HepG2 (cell line): ENCODE results near the gene HSD17B11. TPM values are rescaled to one million over a fixed set of nuclear protein-coding genes. Genes with fewer than 3 reads are reported as not detected.

ENCODE experiments used
- ATF4 ChIP-seq, 2 experiments: fragments of 450-650 bp in 1 of 2; sonication (generic) in 1 of 2; formaldehyde crosslinking; IDR thresholded peaks; 2 replicates each; pipeline versions ENCODE4 v1.5.0 to v1.8.0; 2020 to 2022; ENCODE audit warnings: mild to moderate bottlenecking in 1 of 2, missing genetic modification reagents in 1 of 2
- ELK4 ChIP-seq: sonication (generic); formaldehyde crosslinking; IDR thresholded peaks from 2 replicates; pipeline ENCODE4 v1.9.0; 2021; ENCODE audit warnings: missing genetic modification reagents, borderline replicate concordance
- FLYWCH1 ChIP-seq: sonication (generic); formaldehyde crosslinking; IDR thresholded peaks from 2 replicates; pipeline ENCODE4 v1.8.1; 2023; ENCODE audit warnings: mild to moderate bottlenecking, missing genetic modification reagents
- FOSL2 ChIP-seq: sonication (generic); formaldehyde crosslinking; IDR thresholded peaks from 2 replicates; pipeline ENCODE4 v1.4.0; 2020; ENCODE audit warnings: missing genetic modification reagents
- HCFC1 ChIP-seq: fragments of 150-350 bp; IDR thresholded peaks from 2 replicates; pipeline ENCODE4 v1.6.1; 2014; ENCODE audit warnings: low read depth, low read length
- HOMEZ ChIP-seq: IDR thresholded peaks from 2 replicates; pipeline ENCODE4 v1.6.1; 2016; ENCODE audit warnings: low read depth
- MAFK ChIP-seq, 2 experiments: IDR thresholded peaks in 1 of 2; conservative IDR thresholded peaks in 1 of 2; 2 replicates each; pipeline ENCODE4 v1.6.1; 2011; ENCODE audit warnings: improper control_type of control experiment in 2 of 2, low read length in 2 of 2
- MED1 ChIP-seq: sonication (generic); formaldehyde crosslinking; IDR thresholded peaks from 2 replicates; pipeline ENCODE4 v1.4.0; 2020; ENCODE audit warnings: missing genetic modification reagents
- MIER3 ChIP-seq: IDR thresholded peaks from 2 replicates; pipeline ENCODE4 v1.6.1; 2016; ENCODE audit warnings: missing compliant biosample characterization, borderline replicate concordance
- NFKB2 ChIP-seq: sonication (generic); formaldehyde crosslinking; IDR thresholded peaks from 2 replicates; pipeline ENCODE4 v1.4.0; 2020; ENCODE audit warnings: missing genetic modification reagents, borderline replicate concordance
- TFE3 ChIP-seq: IDR thresholded peaks from 2 replicates; pipeline ENCODE4 v1.6.1; 2016
- TRIM24 ChIP-seq: sonication (generic); formaldehyde crosslinking; IDR thresholded peaks from 2 replicates; pipeline ENCODE4 v1.8.0; 2022; ENCODE audit warnings: mild to moderate bottlenecking, missing genetic modification reagents
- ZMYM4 ChIP-seq: sonication (generic); formaldehyde crosslinking; IDR thresholded peaks from 2 replicates; pipeline ENCODE4 v1.8.1; 2023; ENCODE audit warnings: mild to moderate bottlenecking, missing genetic modification reagents
- ZNF121 ChIP-seq: sonication (generic); formaldehyde crosslinking; IDR thresholded peaks from 2 replicates; pipeline ENCODE4 v1.5.0; 2020; ENCODE audit warnings: mild to moderate bottlenecking, missing genetic modification reagents
- polyA plus RNA-seq, 8 experiments: library from polyadenylated mRNA; depleted of rRNA in 3 of 8; stranded (reverse) in 7 of 8; unstranded in 1 of 8; fragments of >200 nt; fragmentation: Illumina TruSeq in 4 of 8; extraction: Trizol in 4 of 8; gene quantifications; 2 replicates each; pipeline versions ENCODE4 v1.2.1 to v1.2.3, GENCODE V29; 2011 to 2016; ENCODE audit warnings: low read depth in 4 of 8, missing spikeins in 1 of 8, mixed read lengths in 1 of 8; ENCODE audit not compliant: insufficient read depth in 1 of 8
- total RNA-seq, 5 experiments: library from RNA; depleted of rRNA; stranded (reverse); fragments of >200 nt; fragmentation: Illumina TruSeq; extraction: Trizol; gene quantifications; 2 replicates each; pipeline ENCODE4 v1.2.3, GENCODE V29; 2016; ENCODE audit warnings: low read depth in 1 of 5
- TF ChIP-seq, protein P1 (sequence below): IDR thresholded peaks from 2 replicates; pipeline ENCODE4 v1.6.1; 2012; ENCODE audit warnings: low read depth, low read length, improper control_type of control experiment
- TF ChIP-seq, protein P2 (sequence below): IDR thresholded peaks from 2 replicates; pipeline ENCODE4 v1.4.0; 2020; ENCODE audit warnings: mild to moderate bottlenecking, missing genetic modification reagents
- TF ChIP-seq, protein P3 (sequence below): sonication (generic); formaldehyde crosslinking; IDR thresholded peaks from 2 replicates; pipeline ENCODE4 v1.5.1; 2020; ENCODE audit warnings: missing genetic modification reagents, mild to moderate bottlenecking, borderline replicate concordance

The HSD17B11 gene
- total and polyA plus RNA-seq, 2 of the 13 experiments (the other 11 are each of a cell fraction or from before 2014, with no cell fraction given), result 121 to 158 TPM

- TF ChIP-seq TFE3 (CRISPR knock-in tag) (0 out of 2 replicates have a peak, but pooled peaks have one; percentile 38), ZNF121 (CRISPR knock-in tag) (no peak), HOMEZ (CRISPR knock-in tag) (peak; percentile 68; the same call in 1 of the 2 replicates), MIER3 (CRISPR knock-in tag) (peak; percentile 43; the same call in 1 of the 2 replicates), MAFK (conservative IDR thresholded peaks at IDR 0.05 in 1 of 2, IDR thresholded peaks at IDR 0.05 in 1 of 2; ENCODE audit: low read length in 2 of 2) (no peak), ZMYM4 (0 out of 2 replicates have a peak, but pooled peaks have one; percentile 27), FOSL2 (CRISPR knock-in tag) (peak; percentile 86), HCFC1 (no peak), MED1 (0 out of 2 replicates have a peak, but pooled peaks have one; percentile 36), TRIM24 (CRISPR knock-in tag) (peak; percentile 81), NFKB2 (CRISPR knock-in tag) (no peak), FLYWCH1 (CRISPR knock-in tag) (no peak), ELK4 (CRISPR knock-in tag) (no peak), ATF4 (CRISPR knock-in tag; IDR thresholded peaks at IDR 0.05) (0 out of 4 replicates have a peak, but pooled peaks of 1 of the 2 experiments have one; percentile 15)
- TF ChIP-seq, protein P1, sequence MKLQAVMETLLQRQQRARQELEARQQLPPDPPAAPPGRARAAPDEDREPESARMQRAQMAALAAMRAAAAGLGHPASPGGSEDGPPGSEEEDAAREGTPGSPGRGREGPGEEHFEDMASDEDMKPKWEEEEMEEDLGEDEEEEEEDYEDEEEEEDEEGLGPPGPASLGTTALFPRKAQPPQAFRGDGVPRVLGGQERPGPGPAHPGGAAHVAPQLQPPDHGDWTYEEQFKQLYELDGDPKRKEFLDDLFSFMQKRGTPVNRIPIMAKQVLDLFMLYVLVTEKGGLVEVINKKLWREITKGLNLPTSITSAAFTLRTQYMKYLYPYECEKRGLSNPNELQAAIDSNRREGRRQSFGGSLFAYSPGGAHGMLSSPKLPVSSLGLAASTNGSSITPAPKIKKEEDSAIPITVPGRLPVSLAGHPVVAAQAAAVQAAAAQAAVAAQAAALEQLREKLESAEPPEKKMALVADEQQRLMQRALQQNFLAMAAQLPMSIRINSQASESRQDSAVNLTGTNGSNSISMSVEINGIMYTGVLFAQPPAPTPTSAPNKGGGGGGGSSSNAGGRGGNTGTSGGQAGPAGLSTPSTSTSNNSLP, result peak; percentile 70; the same call in 1 of the 2 replicates
- TF ChIP-seq, protein P2, sequence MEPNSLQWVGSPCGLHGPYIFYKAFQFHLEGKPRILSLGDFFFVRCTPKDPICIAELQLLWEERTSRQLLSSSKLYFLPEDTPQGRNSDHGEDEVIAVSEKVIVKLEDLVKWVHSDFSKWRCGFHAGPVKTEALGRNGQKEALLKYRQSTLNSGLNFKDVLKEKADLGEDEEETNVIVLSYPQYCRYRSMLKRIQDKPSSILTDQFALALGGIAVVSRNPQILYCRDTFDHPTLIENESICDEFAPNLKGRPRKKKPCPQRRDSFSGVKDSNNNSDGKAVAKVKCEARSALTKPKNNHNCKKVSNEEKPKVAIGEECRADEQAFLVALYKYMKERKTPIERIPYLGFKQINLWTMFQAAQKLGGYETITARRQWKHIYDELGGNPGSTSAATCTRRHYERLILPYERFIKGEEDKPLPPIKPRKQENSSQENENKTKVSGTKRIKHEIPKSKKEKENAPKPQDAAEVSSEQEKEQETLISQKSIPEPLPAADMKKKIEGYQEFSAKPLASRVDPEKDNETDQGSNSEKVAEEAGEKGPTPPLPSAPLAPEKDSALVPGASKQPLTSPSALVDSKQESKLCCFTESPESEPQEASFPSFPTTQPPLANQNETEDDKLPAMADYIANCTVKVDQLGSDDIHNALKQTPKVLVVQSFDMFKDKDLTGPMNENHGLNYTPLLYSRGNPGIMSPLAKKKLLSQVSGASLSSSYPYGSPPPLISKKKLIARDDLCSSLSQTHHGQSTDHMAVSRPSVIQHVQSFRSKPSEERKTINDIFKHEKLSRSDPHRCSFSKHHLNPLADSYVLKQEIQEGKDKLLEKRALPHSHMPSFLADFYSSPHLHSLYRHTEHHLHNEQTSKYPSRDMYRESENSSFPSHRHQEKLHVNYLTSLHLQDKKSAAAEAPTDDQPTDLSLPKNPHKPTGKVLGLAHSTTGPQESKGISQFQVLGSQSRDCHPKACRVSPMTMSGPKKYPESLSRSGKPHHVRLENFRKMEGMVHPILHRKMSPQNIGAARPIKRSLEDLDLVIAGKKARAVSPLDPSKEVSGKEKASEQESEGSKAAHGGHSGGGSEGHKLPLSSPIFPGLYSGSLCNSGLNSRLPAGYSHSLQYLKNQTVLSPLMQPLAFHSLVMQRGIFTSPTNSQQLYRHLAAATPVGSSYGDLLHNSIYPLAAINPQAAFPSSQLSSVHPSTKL, result peak; percentile 51
- TF ChIP-seq, protein P3, sequence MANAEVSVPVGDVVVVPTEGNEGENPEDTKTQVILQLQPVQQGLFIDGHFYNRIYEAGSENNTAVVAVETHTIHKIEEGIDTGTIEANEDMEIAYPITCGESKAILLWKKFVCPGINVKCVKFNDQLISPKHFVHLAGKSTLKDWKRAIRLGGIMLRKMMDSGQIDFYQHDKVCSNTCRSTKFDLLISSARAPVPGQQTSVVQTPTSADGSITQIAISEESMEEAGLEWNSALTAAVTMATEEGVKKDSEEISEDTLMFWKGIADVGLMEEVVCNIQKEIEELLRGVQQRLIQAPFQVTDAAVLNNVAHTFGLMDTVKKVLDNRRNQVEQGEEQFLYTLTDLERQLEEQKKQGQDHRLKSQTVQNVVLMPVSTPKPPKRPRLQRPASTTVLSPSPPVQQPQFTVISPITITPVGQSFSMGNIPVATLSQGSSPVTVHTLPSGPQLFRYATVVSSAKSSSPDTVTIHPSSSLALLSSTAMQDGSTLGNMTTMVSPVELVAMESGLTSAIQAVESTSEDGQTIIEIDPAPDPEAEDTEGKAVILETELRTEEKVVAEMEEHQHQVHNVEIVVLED (CRISPR knock-in tag), result no peak
Observed at GRCh38 chr4:87317527-87317926, 73.5 kb downstream of the HSD17B11 start (continued).
